Measurements from ENCODE around the gene RIPOR2.
A peak's percentile ranks its signal among the peaks of the same experiment; 100 is the strongest.

The RIPOR2 gene

GRCh38 chr6:24874776-24875533 lies 60.8 kb downstream of the RIPOR2 start:
- DNase-seq: no peak

DNA sequence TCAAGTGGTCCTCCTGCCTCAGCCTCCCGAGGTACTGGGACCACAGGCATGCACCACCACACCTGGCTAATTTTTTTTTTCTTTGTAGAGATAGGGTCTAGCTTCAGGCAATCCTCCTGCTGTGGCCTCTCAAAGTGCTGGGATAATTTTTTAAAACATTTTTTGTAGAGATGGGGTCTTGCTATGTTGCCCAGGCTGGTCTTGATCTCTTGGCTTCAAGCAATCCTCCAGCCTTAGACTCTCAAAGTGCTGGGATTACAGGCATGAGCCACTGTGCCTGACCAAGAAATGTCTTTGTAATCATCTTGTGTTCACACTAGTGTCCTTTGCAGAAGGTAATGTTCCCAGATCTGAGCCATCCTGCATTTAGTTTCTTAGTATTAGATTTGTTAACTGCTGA lies 61.6 kb downstream of the RIPOR2 start:
- no peak for DNase-seq

DNA sequence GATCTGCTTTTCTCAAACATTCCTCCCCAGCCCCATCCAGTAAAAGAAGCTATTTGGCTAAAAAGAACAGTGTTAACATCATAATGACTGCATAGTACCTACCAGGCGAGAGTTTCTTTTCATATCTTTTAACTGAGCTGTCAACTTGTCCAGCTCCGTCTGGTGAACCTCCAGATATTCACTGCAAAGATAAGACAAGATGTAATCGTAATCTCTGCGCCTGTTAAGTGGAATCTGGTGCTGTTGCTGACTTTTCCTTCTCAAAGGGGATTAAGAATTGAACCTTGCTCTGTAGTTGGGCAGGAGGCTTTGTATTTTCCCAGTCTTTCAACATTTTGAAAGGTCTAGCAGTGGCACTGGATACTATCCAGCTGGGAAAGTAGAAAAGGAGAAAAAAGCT lies 63.0 kb downstream of the RIPOR2 start:
- DNase-seq: no peak

DNA sequence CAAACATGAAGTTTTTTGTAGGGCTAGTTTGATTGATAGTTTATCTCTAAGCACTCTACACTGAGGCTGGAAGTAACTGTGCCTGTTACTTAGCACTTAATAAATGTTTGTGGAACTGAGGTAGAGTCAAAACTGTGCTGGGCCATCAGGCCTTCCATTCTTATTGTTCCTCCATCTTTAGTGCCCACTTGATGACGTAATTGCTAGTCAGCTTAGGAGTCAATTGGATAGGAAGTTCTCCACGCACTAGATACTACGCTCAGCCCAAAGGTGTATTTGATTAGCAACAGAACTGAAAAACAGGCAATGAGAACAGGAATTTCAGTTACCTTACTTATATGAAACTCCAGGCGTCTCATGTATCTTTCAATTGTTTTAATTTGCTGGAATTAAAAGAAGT lies 67.0 kb downstream of the RIPOR2 start:
- DNase-seq: no peak

- no peak for DNase-seq
Observed at GRCh38 chr6:24867104-24867703, 68.6 kb downstream of the RIPOR2 start.

- DNase-seq: no peak
Observed at GRCh38 chr6:24865161-24865560, 70.6 kb downstream of the RIPOR2 start.

DNA sequence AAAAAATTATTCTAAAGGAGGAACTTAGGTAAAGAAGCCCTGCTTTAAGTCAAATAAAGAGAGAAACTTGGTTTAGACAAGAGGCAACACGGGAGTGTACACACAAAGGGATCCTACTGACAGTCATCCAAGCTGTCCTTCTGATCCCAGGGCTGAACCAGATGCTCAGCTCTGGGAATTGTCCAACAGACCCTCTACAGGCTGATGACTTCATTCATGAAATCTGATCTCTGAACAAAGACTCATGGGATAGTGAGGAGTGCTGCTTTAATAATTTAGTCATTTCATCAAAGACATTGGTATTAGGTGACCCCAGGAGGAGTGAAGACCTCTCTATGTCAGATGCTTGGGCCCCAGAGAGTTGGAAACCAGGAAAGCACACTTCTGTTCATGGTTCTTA lies 71.4 kb downstream of the RIPOR2 start:
- DNase-seq: no peak

GRCh38 chr6:24861934-24862333 lies 73.8 kb downstream of the RIPOR2 start:
- DNase-seq: no peak

- DNase-seq: no peak
Observed at GRCh38 chr6:24859608-24860200, 76.1 kb downstream of the RIPOR2 start.

- no peak for DNase-seq
Observed at GRCh38 chr6:24859132-24859531, 76.6 kb downstream of the RIPOR2 start.

DNA sequence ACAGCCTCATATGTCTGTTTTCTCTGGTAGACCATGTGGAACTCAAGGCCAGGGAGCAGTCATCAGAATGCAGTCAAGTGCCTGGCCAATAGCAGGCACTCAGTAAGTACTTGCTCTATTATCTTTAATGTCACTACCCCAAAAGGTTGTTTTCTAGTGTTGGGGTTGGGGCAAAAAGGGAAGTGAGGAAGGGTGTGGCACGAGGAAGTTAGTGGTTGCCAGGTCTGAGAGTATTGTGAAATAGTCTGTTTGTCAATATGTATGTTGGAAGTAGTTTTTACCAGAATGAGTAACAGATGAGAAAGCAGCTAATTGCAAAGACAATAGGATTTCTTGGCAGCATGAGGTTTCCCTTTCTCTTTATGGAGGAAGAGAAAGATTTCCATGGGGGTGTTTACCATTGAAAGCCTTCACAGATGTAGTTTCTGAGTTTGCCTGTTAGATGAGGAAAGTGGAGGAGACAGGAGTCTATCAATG lies 77.5 kb downstream of the RIPOR2 start:
- no peak for DNase-seq

DNA sequence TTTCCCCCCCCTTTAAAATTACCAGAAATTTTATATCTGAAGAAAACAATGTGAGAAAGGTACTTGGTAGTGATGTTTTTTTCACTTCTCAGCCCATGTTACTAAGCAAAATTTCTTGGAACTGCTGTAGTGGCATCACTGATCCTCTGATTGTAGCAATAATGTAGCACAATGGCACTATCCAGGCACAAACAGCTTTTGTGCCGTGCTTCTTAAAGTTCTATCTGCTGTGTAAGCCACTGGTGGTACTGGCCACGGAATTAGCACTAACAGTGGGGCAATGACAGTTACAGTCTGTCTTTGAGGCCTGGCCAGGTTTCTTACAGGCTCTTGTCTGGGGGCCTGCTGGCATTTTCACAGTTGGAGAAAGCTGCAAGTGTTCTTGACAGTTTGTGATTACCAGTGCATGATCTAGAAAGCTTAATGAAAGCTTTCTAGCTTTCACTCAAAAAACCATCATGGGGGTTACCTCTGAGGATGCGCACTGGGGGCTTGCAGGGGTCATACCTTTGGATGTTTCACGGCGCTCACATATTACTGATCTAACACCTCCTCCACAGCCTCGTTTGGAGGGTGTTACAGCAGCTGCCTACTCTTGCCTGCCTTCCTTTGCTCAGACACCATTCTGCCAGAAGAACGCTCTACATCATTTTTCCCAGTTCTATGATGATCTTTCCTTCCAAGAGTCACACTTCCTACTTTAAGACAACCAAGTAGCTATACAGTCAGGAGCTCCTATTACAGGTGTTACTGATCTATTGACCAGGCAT lies 78.7 kb downstream of the RIPOR2 start:
- DNase-seq: no peak

DNA sequence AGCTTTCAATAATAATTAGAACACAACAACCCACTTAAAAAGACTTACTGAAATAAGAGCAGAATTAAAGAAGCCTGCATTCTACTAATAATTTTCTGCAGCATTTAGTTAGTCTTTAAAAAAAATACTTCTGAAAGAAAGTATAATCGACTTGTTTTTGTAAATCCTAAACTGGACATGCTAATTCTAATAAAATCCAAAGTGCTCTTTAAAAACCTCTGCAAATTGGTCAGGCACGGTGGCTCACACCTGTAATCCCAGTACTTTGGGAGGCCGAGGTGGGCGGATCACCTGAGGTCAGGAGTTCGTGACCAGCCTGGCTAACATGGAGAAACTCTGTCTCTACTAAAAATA lies 79.5 kb downstream of the RIPOR2 start:
- DNase-seq: no peak

DNA sequence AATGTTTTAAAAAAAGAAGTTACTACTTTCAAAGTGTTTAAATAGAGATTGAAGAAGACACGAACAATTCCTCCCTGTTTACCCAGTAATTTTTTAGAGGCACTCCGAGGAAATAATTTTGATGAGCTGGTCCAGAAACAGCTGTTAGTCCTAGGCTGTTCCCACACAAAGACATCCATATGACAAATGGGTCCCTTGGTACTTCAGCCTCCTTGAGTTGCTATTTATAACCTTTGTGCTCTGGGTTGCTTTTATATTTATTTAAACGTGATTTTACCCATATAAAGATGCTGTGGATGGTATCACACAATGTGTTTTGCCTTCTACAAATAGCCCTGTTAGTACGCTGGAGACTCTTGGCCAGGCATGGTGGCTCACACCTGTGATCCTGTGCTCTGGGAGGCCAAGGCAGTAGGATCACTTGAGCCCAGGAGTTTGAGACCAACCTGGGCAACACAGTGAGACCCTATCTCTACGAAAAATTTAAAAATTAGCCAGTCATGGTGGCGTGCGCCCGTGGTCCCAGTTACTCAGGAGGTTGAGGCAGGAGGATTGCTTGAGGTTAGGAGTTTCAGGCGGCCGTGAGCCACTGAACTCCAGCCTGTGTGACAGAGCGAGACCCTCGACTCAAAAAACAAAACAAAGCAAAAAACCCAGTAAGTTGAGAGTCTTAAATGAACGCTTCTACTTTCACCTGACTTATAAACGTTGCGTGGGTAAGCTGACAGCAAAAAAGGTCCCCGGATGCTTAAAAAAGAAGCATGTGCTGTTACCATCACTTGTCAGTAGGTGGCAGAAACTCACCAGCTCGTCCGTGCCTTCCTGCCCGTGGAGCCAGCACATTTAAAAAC lies 80.1 kb downstream of the RIPOR2 start:
- peak; percentile 77 for DNase-seq

DNA sequence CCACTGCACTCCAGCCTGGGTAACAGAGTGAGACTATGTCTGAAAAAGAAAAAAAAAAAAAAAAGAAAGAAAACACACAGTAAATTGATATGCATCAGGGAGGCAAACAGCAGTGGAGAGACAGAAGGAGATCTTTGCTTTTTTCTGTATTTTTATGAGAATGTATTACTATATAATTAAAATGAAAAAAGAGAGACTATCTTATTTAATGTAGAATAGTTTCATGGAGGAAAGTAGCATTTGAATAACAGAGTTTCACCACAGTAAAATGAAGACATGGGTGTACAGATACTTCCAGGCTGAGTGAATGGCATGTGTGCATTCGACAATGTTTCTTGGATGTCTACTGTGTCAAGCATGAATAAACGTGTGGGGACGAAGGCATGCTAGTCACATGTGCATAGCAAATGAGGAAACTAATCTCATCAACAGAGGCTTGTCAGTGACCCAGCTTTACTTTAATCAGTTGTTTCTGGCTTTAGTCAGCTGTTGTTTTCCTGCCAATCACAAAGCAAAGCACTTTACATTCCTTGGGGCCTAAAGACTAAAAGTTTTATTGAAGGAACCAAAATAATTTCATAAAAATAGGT lies 81.6 kb downstream of the RIPOR2 start:
- no peak for DNase-seq

DNA sequence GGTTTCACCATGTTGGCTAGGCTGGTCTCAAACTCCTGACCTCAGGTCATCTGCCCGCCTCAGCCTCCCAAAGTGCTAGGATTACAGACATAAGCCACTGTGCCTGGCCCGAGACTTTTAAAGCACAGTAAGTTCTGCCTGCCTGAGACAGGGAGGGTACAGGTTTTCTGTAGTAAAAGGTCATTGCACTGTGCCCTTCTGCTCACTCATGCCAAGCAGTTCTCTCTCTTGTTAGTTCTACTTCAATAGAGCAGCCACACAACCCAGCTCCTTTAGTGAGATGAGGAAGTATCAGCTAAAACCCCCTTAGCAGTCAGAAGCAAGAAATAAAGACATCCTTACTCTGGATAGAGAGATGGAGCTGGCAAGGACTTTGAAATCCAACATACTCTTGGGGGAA lies 84.7 kb downstream of the RIPOR2 start:
- no peak for DNase-seq

- DNase-seq: no peak
Observed at GRCh38 chr6:24849713-24850112, 86.0 kb downstream of the RIPOR2 start.

DNA sequence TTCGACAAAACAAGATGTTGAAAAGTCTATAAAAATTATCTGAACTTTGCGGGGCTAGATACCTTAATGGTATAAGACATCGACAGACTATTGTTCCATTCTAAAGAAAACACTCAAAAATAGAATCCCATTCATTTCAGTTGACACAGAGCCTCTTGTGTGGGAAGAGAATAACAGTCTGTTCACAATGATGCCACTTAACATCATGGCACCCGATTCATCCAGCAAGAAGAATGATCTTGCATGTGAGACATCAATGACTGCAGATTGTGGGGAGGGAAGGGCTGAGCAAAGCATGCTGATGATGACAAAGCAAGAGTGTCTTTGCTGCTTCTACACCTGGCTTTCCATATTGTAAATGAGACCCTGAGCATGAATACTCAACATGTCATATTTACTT lies 87.3 kb downstream of the RIPOR2 start:
- peak; percentile 25 for DNase-seq

DNA sequence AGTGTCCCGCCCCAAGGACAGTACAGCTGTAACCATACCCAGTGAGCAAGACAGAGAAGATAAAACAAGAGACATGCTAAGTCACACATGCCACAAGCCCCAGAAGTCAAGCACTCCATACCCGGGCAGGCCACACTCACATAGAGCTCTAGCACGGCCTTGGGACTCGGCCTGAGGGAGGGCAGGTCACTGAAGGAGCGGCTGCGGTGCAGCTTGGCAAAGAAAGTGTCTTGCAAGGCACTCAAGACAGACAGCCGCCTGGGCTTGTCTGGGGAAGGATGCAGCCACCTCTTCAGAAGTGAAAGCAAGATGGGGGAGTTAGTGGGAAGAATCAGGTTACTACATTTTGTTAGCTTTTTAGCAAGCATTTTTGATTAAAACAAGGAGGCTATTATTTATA lies 88.4 kb downstream of the RIPOR2 start:
- DNase-seq: no peak

DNA sequence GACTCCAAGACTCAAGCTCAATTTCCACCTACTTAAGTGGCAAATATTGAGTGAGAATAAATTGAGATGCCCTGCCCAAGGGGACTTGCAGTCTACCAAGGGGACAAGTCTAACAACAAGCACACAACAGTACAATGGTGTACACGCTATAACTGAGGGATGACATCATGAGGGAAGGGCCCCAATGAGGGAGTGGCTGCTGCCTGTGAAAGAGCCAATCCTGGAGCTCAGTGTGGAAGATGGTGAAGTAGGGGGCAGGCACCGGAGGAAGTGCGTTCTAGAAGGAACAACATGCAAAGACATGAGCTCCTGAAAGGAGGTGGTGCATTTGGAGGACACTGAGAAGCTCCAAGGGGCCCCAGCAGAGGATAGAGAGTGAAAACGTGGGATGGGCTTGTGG lies 90.2 kb downstream of the RIPOR2 start:
- DNase-seq: no peak

DNA sequence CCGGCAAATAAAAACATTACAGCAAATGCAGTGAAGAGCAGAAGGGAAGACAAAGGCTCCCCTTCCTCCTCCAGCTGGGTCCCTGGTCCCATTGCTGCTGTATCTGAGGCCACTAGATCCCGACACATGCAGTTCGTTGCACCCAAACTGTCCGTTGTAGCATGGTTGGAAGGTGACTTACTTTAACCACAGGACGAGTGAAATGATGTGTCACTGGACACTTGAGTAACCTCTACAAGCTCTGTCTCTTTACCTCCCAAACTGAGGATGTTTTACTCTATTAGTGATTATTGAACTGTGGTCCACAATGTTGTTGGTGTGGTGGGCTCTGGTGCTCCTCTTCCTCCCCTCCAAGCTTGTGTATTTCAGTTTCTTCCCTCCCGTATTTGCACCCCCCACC lies 90.9 kb downstream of the RIPOR2 start:
- DNase-seq: no peak

- DNase-seq: no peak
Observed at GRCh38 chr6:24844061-24844460, 91.7 kb downstream of the RIPOR2 start.

Measured in NCI-H1436 (cell line).